Adrenal gland (tissue), 5 donors: ENCODE measurements around the gene AFAP1L2.

Experiments
- CTCF ChIP-seq, 6 experiments: fragments of 450-650 bp in 4 of 6; fragments of 200-600 bp in 2 of 6; sonication (generic) in 1 of 6; IDR thresholded peaks; 1 replicate in 5 of 6; 2 replicates in 1 of 6; pipeline versions ENCODE4 v1.5.1 to v1.8.0; 2016 to 2021; ENCODE audit warnings: antibody characterized with exemption in 6 of 6, mild to moderate bottlenecking in 2 of 6, moderate library complexity in 1 of 6
- POLR2A ChIP-seq, 2 donors: fragments of 450-650 bp; IDR thresholded peaks; one replicate each; pipeline ENCODE4 v1.6.1; 2017; ENCODE audit warnings: antibody characterized with exemption in 2 of 2, mild to moderate bottlenecking in 2 of 2, moderate library complexity in 1 of 2
- donor health status: DM: no; HTN: no; CAD: no.

GRCh38 chr10:114362826-114363355, 41.4 kb downstream of the AFAP1L2 start:
- no peak for TF ChIP-seq CTCF (IDR thresholded peaks at IDR 0.05)
- TF ChIP-seq POLR2A (IDR thresholded peaks at IDR 0.05), result no peak
